GM12801 (cell line): ENCODE results near the gene RPTOR.

Experiments
- TF ChIP-seq, protein P1 (sequence below): IDR thresholded peaks from one replicate; pipeline ENCODE4 v1.5.1; 2011; ENCODE audit warnings: control low read depth; ENCODE audit not compliant: insufficient read length; ENCODE audit errors: extremely low read depth

Gene RPTOR

DNA sequence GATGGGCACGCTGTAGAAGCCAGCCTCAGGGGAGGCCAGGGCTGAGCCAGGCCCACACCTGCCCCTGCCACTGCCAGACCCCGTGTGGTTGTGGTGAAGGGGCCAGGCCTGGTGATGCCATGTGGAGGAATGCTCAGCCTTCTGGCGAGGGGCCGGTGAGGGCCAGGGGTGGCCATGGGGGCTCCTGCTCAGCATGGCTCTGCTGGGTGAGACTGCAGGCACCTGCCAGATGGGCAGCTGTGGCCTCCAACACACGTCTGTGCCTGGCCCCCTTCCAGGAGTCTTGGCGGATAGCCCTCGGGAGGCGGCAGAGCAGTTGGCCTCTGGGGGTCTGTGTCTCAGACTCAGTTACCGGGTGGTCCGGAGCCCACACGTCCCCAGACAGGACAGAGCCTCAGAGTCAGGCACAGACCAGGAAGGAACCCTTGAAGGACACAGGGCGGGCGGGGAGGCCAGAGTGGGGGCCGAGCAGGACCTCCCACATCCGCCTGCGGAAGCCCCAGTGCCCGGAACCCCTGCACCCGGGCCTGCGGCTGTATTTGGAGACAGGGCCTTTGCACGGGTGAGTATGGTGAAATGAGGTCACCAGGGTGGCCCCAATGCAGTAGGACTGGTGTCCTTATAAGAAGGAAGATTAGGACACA lies 424.5 kb downstream of the RPTOR start:
- TF ChIP-seq, protein P1, sequence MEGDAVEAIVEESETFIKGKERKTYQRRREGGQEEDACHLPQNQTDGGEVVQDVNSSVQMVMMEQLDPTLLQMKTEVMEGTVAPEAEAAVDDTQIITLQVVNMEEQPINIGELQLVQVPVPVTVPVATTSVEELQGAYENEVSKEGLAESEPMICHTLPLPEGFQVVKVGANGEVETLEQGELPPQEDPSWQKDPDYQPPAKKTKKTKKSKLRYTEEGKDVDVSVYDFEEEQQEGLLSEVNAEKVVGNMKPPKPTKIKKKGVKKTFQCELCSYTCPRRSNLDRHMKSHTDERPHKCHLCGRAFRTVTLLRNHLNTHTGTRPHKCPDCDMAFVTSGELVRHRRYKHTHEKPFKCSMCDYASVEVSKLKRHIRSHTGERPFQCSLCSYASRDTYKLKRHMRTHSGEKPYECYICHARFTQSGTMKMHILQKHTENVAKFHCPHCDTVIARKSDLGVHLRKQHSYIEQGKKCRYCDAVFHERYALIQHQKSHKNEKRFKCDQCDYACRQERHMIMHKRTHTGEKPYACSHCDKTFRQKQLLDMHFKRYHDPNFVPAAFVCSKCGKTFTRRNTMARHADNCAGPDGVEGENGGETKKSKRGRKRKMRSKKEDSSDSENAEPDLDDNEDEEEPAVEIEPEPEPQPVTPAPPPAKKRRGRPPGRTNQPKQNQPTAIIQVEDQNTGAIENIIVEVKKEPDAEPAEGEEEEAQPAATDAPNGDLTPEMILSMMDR: no peak

GRCh38 chr17:80969674-80970043 lies 425.0 kb downstream of the RPTOR start:
- TF ChIP-seq, protein P1: no peak

DNA sequence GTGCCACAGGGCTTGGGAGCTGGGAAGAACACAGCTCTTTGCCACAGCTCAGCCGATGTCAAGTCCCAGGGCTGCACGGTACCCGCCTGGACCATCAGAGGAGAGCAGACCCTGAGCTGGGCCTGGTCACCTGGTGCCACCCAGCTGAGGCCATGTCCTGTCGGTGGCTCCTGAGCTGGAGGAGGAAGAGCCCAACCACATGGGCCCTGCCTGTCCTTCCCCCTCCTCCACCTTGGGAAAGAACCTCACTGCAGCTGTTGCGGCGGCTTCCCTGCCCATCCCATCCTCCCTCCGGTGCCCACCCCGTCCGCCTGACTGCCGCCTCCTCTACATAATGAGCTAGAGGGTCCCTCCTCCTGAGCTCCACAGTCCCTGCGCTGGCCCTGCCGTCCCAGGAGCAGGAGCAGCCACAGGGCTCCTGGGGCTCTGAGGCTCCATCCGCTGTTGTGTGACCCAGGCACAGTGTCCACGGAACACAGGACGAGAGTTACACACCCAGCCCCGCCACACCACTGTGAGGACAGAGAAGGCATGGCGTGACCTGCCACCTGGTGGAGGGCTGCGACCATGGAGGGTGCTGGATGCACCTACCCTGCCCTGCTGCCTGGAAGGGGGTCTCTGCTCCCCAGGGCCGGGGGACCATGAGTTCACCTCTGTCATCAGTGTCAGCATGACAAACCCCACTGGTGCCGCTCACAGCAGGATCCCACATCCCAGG lies 425.6 kb downstream of the RPTOR start:
- TF ChIP-seq, protein P1: no peak

GRCh38 chr17:80970762-80971703 lies 426.4 kb downstream of the RPTOR start:
- TF ChIP-seq, protein P1: no peak

- TF ChIP-seq, protein P1: no peak
Observed at GRCh38 chr17:80971704-80972304, 427.2 kb downstream of the RPTOR start.

- TF ChIP-seq, protein P1: no peak
Observed at GRCh38 chr17:80976701-80977100, 432.1 kb downstream of the RPTOR start.

DNA sequence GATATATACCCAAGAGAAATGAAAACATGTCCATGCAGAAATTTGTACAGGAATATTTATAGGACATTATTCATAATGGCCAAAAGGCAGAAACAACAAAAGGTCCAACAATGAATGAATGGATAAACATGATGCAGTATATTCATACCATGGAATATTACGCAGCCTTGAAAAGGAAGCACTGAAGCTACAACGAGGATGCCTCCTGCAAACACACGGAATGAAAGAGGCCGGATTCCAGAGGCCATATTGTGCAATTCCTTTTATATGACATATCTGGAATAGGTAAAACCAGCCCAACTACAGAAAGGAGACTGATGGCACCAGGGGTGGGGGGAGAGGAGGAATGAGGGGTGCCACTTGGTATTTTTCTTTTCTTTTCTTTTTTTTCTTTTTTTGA lies 432.5 kb downstream of the RPTOR start:
- TF ChIP-seq, protein P1: no peak
